HG03060 (cell line): ENCODE measurements around the gene GMPPA.

ENCODE experiments used
- ATAC-seq: cut with Tn5 transposase; IDR thresholded peaks from one replicate; pipeline ENCODE4 v1.9.1; 2021; ENCODE audit warnings: low read depth, moderate number of reproducible peaks; ENCODE audit not compliant: unreplicated experiment

Gene GMPPA

DNA sequence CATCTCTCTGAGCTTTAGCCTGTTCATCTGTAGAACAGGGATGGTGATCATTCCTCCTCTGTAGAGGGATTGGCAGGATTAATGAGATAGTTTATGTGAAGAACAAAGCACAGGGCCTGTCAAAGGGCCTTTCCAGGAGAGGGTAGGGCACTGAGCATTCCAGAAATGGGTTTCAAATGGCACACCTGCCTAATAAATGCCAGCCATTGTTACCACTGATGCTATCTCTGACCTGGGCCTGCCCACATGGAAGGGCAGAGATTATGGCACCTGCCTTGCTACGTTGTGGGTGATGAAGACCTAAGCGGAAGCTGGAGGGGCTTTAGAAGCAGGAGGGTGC, 31.0 kb upstream of the GMPPA start:
- no peak for ATAC-seq

- ATAC-seq: no peak
Measured at GRCh38 chr2:219468410-219469185, 30.1 kb upstream of the GMPPA start.

GRCh38 chr2:219469186-219469724, 29.4 kb upstream of the GMPPA start:
- no peak for ATAC-seq

- no peak for ATAC-seq
Measured at GRCh38 chr2:219470429-219470828, 28.3 kb upstream of the GMPPA start.

DNA sequence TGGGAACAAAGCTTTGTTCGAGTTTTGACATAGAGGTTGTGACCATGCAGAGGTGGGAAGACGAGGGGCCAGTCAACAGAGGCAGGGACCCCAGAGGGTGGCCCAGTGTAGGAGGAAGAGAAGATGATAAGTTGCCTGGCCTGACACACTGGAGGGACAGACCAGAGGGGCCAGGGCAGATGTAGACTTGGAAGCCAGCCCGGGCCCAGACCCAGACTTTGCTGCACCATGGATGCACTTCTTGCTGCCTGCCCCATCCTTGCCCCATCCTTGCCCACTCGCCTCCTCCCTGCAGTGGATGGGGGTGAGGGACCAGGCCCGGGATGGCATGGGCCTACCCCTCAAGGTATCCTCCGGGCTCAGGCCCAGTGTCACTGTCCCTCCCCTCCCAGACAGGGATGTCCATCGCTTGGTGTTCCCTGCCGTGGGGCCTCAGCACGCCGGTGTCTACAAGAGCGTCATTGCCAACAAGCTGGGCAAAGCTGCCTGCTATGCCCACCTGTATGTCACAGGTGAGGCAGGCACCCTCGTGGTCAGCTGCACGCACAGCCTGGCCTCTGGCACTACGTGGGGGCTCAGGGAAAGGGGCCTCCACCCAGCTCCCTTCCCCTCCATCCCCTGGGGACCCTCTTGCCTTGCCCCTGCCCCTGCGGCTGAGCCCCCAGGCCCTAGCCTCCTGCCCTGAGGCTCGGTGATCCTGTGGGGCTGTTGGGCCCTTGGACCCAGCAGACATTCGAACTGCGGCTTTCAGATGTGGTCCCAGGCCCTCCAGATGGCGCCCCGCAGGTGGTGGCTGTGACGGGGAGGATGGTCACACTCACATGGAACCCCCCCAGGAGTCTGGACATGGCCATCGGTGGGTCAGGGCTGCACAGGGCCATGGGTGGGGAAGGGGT, 27.0 kb upstream of the GMPPA start:
- no peak for ATAC-seq

GRCh38 chr2:219472629-219473187, 26.0 kb upstream of the GMPPA start:
- ATAC-seq: no peak

DNA sequence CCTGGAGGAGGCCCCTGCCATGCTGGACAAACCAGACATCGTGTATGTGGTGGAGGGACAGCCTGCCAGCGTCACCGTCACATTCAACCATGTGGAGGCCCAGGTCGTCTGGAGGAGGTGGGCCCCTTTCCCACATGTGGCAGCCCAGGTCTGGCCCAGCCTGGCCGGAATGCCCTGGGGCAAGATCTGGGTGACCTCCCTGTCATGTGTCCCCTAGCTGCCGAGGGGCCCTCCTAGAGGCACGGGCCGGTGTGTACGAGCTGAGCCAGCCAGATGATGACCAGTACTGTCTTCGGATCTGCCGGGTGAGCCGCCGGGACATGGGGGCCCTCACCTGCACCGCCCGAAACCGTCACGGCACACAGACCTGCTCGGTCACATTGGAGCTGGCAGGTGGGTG, 25.2 kb upstream of the GMPPA start:
- no peak for ATAC-seq

- no peak for ATAC-seq
Measured at GRCh38 chr2:219474285-219475060, 24.2 kb upstream of the GMPPA start.

DNA sequence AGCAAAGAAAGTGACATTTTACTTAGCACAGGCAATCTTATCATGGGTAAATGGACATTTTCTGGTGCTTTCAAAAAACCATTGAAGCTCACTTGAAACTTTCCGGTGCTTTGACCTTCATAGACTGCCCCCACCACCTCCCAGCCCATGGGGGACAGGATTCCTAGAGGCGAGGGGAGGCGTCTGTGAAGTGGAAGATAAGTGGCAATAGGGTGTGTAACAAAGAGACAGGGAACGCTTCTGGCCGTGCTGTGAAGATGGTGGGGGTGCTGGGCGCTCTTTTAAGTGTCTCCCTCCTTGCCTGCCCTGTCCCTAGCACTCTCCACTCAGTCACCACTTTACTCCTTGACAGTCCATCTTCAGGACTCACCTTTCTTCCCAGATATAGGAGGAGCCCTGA, 23.4 kb upstream of the GMPPA start:
- no peak for ATAC-seq

GRCh38 chr2:219475697-219476651, 22.7 kb upstream of the GMPPA start:
- ATAC-seq: no peak

DNA sequence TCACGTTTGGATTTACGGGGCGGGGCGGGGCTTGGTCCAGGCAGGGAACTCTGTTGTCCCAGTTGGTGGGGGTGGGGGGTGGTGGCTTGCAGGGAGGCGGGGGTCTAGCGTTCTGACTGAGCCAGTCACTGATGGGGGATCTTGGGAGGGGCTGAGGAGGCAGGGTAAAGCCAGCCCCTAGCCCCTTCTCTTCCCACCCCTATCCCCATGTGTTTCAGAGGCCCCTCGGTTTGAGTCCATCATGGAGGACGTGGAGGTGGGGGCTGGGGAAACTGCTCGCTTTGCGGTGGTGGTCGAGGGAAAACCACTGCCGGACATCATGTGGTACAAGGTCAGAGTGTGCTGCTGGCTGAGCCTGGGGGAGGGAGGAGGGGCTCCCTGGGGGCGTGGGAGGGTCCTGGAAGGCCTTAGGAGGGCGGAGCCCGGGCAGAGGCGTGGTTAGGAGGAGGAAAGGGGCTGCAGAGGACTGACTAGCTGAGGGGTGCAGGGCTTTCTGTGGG, 22.0 kb upstream of the GMPPA start:
- no peak for ATAC-seq

DNA sequence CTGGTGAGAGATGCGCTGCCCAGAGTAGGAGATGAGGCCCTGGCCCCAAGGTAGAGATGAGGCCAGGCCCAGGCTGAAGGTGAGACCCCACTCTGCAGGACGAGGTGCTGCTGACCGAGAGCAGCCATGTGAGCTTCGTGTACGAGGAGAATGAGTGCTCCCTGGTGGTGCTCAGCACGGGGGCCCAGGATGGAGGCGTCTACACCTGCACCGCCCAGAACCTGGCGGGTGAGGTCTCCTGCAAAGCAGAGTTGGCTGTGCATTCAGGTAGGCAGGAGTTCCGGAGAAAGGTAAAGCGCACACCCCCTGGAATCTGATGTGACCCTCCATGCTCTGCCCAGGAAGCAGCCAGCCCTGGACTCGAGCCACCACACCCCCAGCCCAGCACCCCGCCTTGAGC, 21.5 kb upstream of the GMPPA start:
- no peak for ATAC-seq

DNA sequence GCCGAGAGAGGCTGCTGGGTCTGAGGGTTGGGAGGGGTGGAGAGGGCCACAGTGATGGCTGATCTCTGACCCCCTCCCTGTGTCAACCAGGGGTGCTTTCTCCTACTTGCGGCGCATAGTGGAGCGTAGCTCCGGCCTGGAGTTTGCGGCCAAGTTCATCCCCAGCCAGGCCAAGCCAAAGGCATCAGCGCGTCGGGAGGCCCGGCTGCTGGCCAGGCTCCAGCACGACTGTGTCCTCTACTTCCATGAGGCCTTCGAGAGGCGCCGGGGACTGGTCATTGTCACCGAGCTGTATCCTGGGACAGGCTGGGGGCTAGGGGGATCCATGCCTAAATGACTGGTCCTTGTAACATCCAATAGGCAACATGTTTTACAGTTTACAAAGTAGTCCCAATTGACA, 20.9 kb upstream of the GMPPA start:
- no peak for ATAC-seq

DNA sequence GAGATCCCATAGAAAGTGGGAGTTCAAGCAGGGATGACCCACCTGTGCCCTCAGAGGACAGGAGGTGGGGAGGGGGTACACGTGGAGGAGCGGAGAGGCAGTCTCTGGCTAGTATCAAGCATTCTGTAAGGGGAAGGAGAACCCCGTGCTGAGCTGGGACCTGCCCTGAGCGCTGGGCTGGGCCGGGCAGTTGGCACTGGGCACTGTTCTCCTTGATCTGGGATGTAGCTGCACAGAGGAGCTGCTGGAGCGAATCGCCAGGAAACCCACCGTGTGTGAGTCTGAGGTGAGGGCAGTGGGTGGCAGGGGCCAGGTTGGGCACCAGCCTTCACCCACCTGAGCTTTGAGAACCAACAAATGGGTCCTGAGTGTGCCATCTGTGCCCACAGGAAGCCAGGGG, 19.8 kb upstream of the GMPPA start:
- no peak for ATAC-seq

- ATAC-seq: no peak
Measured at GRCh38 chr2:219480004-219480403, 18.7 kb upstream of the GMPPA start.

DNA sequence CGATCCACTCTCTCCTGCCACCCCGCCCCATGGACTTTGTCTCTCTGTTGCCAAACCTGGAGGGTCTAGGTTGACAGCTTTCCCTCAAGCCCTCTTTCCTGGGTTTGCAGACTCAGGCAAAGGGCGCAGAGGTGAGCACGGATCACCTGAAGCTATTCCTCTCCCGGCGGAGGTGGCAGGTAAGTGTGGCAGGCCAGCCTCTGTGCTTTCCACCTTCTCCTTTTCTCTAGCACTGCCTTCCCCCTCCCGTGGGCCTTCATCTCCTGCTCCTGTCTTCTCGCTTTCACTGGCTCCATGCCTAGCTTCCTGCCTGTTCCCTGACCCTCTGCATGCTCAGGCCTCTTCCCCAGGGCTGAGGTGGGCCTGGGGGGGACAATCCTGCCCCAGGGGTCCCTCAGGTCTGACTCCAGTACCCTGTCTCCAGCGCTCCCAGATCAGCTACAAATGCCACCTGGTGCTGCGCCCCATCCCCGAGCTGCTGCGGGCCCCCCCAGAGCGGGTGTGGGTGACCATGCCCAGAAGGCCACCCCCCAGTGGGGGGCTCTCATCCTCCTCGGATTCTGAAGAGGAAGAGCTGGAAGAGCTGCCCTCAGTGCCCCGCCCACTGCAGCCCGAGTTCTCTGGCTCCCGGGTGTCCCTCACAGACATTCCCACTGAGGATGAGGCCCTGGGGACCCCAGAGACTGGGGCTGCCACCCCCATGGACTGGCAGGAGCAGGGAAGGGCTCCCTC, 15.9 kb upstream of the GMPPA start:
- ATAC-seq: no peak

GRCh38 chr2:219483451-219484342, 15.0 kb upstream of the GMPPA start:
- ATAC-seq: no peak
